IMR-90 (cell line): Measurements from ENCODE around the gene KRT36. TPM values are rescaled to one million over a fixed set of nuclear protein-coding genes. Genes with fewer than 3 reads are reported as not detected.

Source experiments
- ATAC-seq: fragments of 200-7000 bp; cut with Tn5 transposase; 2 replicates; pipeline ENCODE4 v1.9.1; 2020; ENCODE audit warnings: low read depth, mild to moderate bottlenecking, moderate library complexity
- BruUV-seq: library from RNA; stranded (reverse); fragments of 400-500 nt; replicated peaks from 2 replicates; lab custom pipeline; 2021; lab: Mats Ljungman, UMichigan
- CTCF ChIA-PET: fragments of 300-600 bp; formaldehyde crosslinking; extraction: SDS; loops from one replicate; lab custom pipeline; 2021; ENCODE audit warnings: antibody characterized with exemption; lab: Yijun Ruan, JAX
- POLR2A ChIA-PET: fragments of 300-600 bp; sonication (Branson Sonifier 250); formaldehyde crosslinking; loops from one replicate; lab custom pipeline; 2022; ENCODE audit warnings: antibody characterized with exemption; ENCODE audit not compliant: unreplicated experiment; lab: Charles Lee
- DNase-seq: peaks from one replicate; pipeline ENCODE4 v3.0.0; 2013
- H2AFZ ChIP-seq: replicated peaks from 2 replicates; pipeline ENCODE3; 2013; ENCODE audit warnings: low read length, mild to moderate bottlenecking; ENCODE audit not compliant: poor library complexity
- H2AK5ac ChIP-seq: 2 replicates; pipeline ENCODE4 v1.6.1; 2013; ENCODE audit warnings: low read depth, low read length, inconsistent platforms
- H2AK9ac ChIP-seq: replicated peaks from 2 replicates; pipeline ENCODE3; 2013; ENCODE audit warnings: mild to moderate bottlenecking, low read depth, low read length, moderate library complexity; ENCODE audit not compliant: poor library complexity
- H2BK120ac ChIP-seq: 2 replicates; pipeline ENCODE4 v1.6.1; 2013; ENCODE audit warnings: low read depth, low read length, inconsistent platforms
- H2BK15ac ChIP-seq: 3 replicates; pipeline ENCODE4 v1.6.1; 2013; ENCODE audit warnings: low read depth, low read length, inconsistent platforms
- H2BK20ac ChIP-seq: 2 replicates; pipeline ENCODE4 v1.6.1; 2013; ENCODE audit warnings: low read depth, mild to moderate bottlenecking, inconsistent platforms, low read length, moderate library complexity
- H2BK5ac ChIP-seq: 2 replicates; pipeline ENCODE4 v1.6.1; 2013; ENCODE audit warnings: mild to moderate bottlenecking, low read depth, low read length, inconsistent platforms; ENCODE audit not compliant: poor library complexity, severe bottlenecking
- H3K14ac ChIP-seq: replicated peaks from 2 replicates; pipeline ENCODE4 v1.6.1; 2013; ENCODE audit warnings: low read depth, low read length, inconsistent platforms
- H3K18ac ChIP-seq: 2 replicates; pipeline ENCODE4 v1.6.1; 2013; ENCODE audit warnings: low read depth, low read length, control low read depth
- H3K23ac ChIP-seq: 2 replicates; pipeline ENCODE4 v1.6.1; 2013; ENCODE audit warnings: low read depth, low read length, inconsistent platforms
- H3K27ac ChIP-seq: 2 replicates; pipeline ENCODE4 v1.5.1; 2013; ENCODE audit warnings: mild to moderate bottlenecking, control low read depth, low read length; ENCODE audit not compliant: insufficient read depth
- H3K27me3 ChIP-seq: 2 replicates; pipeline ENCODE4 v1.6.1; 2013; ENCODE audit warnings: low read length; ENCODE audit not compliant: control insufficient read depth, insufficient read depth
- H3K36me3 ChIP-seq: 2 replicates; pipeline ENCODE4 v1.6.1; 2013; ENCODE audit warnings: low read length, mixed read lengths; ENCODE audit not compliant: control insufficient read depth, insufficient read depth
- H3K4ac ChIP-seq: 2 replicates; pipeline ENCODE4 v1.6.1; 2013; ENCODE audit warnings: low read depth, low read length, inconsistent platforms
- H3K4me1 ChIP-seq: 2 replicates; pipeline ENCODE4 v1.6.1; 2013; ENCODE audit warnings: low read length, mixed read lengths; ENCODE audit not compliant: control insufficient read depth, insufficient read depth
- H3K4me2 ChIP-seq: 2 replicates; pipeline ENCODE4 v1.6.1; 2013; ENCODE audit warnings: low read depth, mild to moderate bottlenecking, control low read depth, low read length, moderate library complexity
- H3K4me3 ChIP-seq: 2 replicates; pipeline ENCODE4 v1.5.1; 2013; ENCODE audit warnings: low read depth, mild to moderate bottlenecking, control low read depth, low read length, moderate library complexity; ENCODE audit not compliant: insufficient read depth
- H3K56ac ChIP-seq: 2 replicates; pipeline ENCODE4 v1.6.1; 2013; ENCODE audit warnings: low read length, inconsistent platforms; ENCODE audit not compliant: insufficient read depth; ENCODE audit errors: extremely low read depth
- H3K79me1 ChIP-seq, 2 experiments: 2 replicates each; pipeline ENCODE4 v1.6.1; 2013; ENCODE audit warnings: low read length in 2 of 2, inconsistent platforms in 1 of 2, low read depth in 1 of 2
- H3K9ac ChIP-seq: 2 replicates; pipeline ENCODE4 v1.6.1; 2013; ENCODE audit warnings: low read depth, low read length, control low read depth
- H3K9me1 ChIP-seq: 2 replicates; pipeline ENCODE4 v1.6.1; 2013; ENCODE audit warnings: low read length, inconsistent platforms; ENCODE audit not compliant: insufficient read depth
- H3K9me3 ChIP-seq: 2 replicates; pipeline ENCODE4 v1.6.1; 2013; ENCODE audit warnings: low read length; ENCODE audit not compliant: control insufficient read depth, insufficient read depth
- H4K20me1 ChIP-seq: 2 replicates; pipeline ENCODE4 v1.6.1; 2013; ENCODE audit warnings: low read length, inconsistent platforms; ENCODE audit not compliant: insufficient read depth
- H4K5ac ChIP-seq: 2 replicates; pipeline ENCODE4 v1.6.1; 2013; ENCODE audit warnings: mild to moderate bottlenecking, low read depth, low read length, control low read depth
- H4K8ac ChIP-seq, 2 experiments: 2 replicates each; pipeline ENCODE4 v1.6.1; 2013; ENCODE audit warnings: low read depth in 2 of 2, low read length in 2 of 2, control low read depth in 1 of 2, inconsistent platforms in 1 of 2
- H4K91ac ChIP-seq: 2 replicates; pipeline ENCODE4 v1.6.1; 2013; ENCODE audit warnings: low read depth, low read length, inconsistent platforms; ENCODE audit not compliant: insufficient read depth
- BHLHE40 ChIP-seq: fragments of 150-350 bp; IDR thresholded peaks from 2 replicates; pipeline ENCODE4 v1.6.1; 2016; ENCODE audit warnings: mild to moderate bottlenecking, low read depth, low read length
- CHD1 ChIP-seq: IDR thresholded peaks from 2 replicates; pipeline ENCODE4 v1.6.1; 2012; ENCODE audit warnings: low read depth, low read length, improper control_type of control experiment
- FOS ChIP-seq: fragments of 150-350 bp; IDR thresholded peaks from 2 replicates; pipeline ENCODE4 v1.6.1; 2016; ENCODE audit warnings: low read depth, low read length
- MAFK ChIP-seq: IDR thresholded peaks from 2 replicates; pipeline ENCODE4 v1.6.1; 2012; ENCODE audit warnings: low read depth, low read length, improper control_type of control experiment
- MXI1 ChIP-seq: IDR thresholded peaks from 2 replicates; pipeline ENCODE4 v1.6.1; 2012; ENCODE audit warnings: low read depth, mild to moderate bottlenecking, low read length, moderate library complexity, borderline replicate concordance
- NFE2L2 ChIP-seq: fragments of 150-350 bp; IDR thresholded peaks from 2 replicates; pipeline ENCODE4 v1.6.1; 2016; ENCODE audit warnings: low read depth, mild to moderate bottlenecking, low read length
- RAD21 ChIP-seq: IDR thresholded peaks from 2 replicates; pipeline ENCODE4 v1.6.1; 2012; ENCODE audit warnings: low read length, improper control_type of control experiment
- RCOR1 ChIP-seq: IDR thresholded peaks from 2 replicates; pipeline ENCODE4 v1.6.1; 2012; ENCODE audit warnings: mild to moderate bottlenecking, low read length, improper control_type of control experiment; ENCODE audit not compliant: insufficient replicate concordance
- SMC3 ChIP-seq: fragments of 150-350 bp; IDR thresholded peaks from 2 replicates; pipeline ENCODE4 v1.6.1; 2016; ENCODE audit warnings: low read depth, mild to moderate bottlenecking, antibody characterized with exemption, low read length, moderate library complexity
- USF2 ChIP-seq: fragments of 150-350 bp; IDR thresholded peaks from 2 replicates; pipeline ENCODE4 v1.6.1; 2017; ENCODE audit warnings: mild to moderate bottlenecking, antibody characterized with exemption, low read length, low read depth
- WGBS, 2 experiments: methylation state at CpG; one replicate each; pipeline versions ENCODE4 v1.1.5 to v1.1.7; 2013; ENCODE audit warnings: missing lambda C conversion rate in 2 of 2; ENCODE audit not compliant: insufficient read length in 1 of 2; ENCODE audit errors: extremely low coverage in 2 of 2; 5-methylcytosine and 5-hydroxymethylcytosine counted together
- dilution Hi-C: fragments of 300-500 bp; cut with HindIII; formaldehyde crosslinking; loops from one replicate; pipeline ENCODE4 v1.14.3; 2018; ENCODE audit warnings: low sequenced_read_pairs; ENCODE audit not compliant: unreplicated experiment
- in situ Hi-C: fragments of 300-500 bp; cut with MboI; formaldehyde crosslinking; loops from 3 replicates; pipeline ENCODE4 v1.14.3; 2019; ENCODE audit warnings: low sequenced_read_pairs, inconsistent platforms, mixed read lengths
- intact Hi-C: fragments of 100-400 bp; cut with micrococcal nuclease; formaldehyde crosslinking; loops from 2 replicates; pipeline ENCODE4 v1.10.0; 2022
- polyA plus RNA-seq, 3 experiments: library from polyadenylated mRNA; depleted of rRNA; stranded (reverse); fragments of >200 nt; gene quantifications; 2 replicates each; pipeline ENCODE4 v1.2.3, GENCODE V29; 2012; ENCODE audit warnings: low replicate concordance in 1 of 3
- total RNA-seq: library from RNA; depleted of rRNA; stranded (reverse); fragments of >200 nt; gene quantifications from 2 replicates; pipeline ENCODE4 v1.2.3, GENCODE V29; 2012
- TF ChIP-seq, protein P1 (sequence below): conservative IDR thresholded peaks from 2 replicates; pipeline ENCODE4 v1.5.1; 2012; ENCODE audit warnings: mild to moderate bottlenecking, low read depth, low read length, improper control_type of control experiment
- TF ChIP-seq, protein P2 (sequence below): fragments of 150-350 bp; IDR thresholded peaks from 2 replicates; pipeline ENCODE4 v1.6.1; 2016; ENCODE audit warnings: low read depth, mild to moderate bottlenecking, low read length, moderate library complexity, borderline replicate concordance

Gene KRT36
- total and polyA plus RNA-seq, 2 of the 4 experiments (the other 2 are of a cell fraction), result not detected

- Histone ChIP-seq H3K9ac (no peak overlapping the region), H3K36me3 (no peaks in the 10 kb centered on the region), H3K56ac (no peak overlapping the region), H3K4me2 (no peak overlapping the region), H2AK5ac (peak overlapping the region; percentile 88), H2AK9ac (peak overlapping the region; percentile 86), H3K79me1 (no peaks in the 10 kb centered on the region), H3K4me3 (no peak overlapping the region), H3K9me1 (peaks cover 17% of the 10 kb centered on the region), H4K20me1 (no peaks in the 10 kb centered on the region), H2BK120ac (peak overlapping the region; percentile 83), H4K91ac (peak overlapping the region; percentile 59; the same call in 1 of the 2 replicates), H2BK5ac (peak overlapping the region; percentile 34), H3K9me3 (no peaks in the 10 kb centered on the region), H4K5ac (peak overlapping the region; percentile 7; the same call in 1 of the 2 replicates), H2BK15ac (peak overlapping the region; percentile 77; the same call in 2 of the 3 replicates), H3K27ac (no peak overlapping the region), H4K8ac (peak overlapping the region in 1 of 2 experiments; percentile 84; a peak in 2 of 4 replicates), H2AFZ (peak overlapping the region; percentile 83), H2BK20ac (peak overlapping the region; percentile 78), H3K4ac (peak overlapping the region; percentile 75), H3K18ac (peak overlapping the region; percentile 13; the same call in 1 of the 2 replicates), H3K23ac (peak overlapping the region; percentile 33; the same call in 1 of the 2 replicates), H3K27me3 (peaks cover 2% of the 10 kb centered on the region; the same call in 1 of the 2 replicates), H3K14ac (peak overlapping the region; percentile 78), H3K4me1 (peaks cover 11% of the 10 kb centered on the region)
- peak; percentile 93 for DNase-seq
- BruUV-seq, result no TSS peak
- ChIA-PET POLR2A (no interaction called here), CTCF (interaction anchor here (0.5 to 1.6 kb wide), 4 partner anchors 9 to 1684 kb away, joined by 3 to 5 read pairs (median 3); no protein-coding TSS in a partner anchor)
- intact Hi-C loops (no loop called here), dilution Hi-C loops (no loop called here), in situ Hi-C loops (no loop called here)
- WGBS, 2 experiments, result no CpG with 5 or more reads among the region's 8 CpGs
- ATAC-seq, result peak; percentile 96
- no peak for TF ChIP-seq MAFK
- no peak for TF ChIP-seq RCOR1
- TF ChIP-seq, protein P1, sequence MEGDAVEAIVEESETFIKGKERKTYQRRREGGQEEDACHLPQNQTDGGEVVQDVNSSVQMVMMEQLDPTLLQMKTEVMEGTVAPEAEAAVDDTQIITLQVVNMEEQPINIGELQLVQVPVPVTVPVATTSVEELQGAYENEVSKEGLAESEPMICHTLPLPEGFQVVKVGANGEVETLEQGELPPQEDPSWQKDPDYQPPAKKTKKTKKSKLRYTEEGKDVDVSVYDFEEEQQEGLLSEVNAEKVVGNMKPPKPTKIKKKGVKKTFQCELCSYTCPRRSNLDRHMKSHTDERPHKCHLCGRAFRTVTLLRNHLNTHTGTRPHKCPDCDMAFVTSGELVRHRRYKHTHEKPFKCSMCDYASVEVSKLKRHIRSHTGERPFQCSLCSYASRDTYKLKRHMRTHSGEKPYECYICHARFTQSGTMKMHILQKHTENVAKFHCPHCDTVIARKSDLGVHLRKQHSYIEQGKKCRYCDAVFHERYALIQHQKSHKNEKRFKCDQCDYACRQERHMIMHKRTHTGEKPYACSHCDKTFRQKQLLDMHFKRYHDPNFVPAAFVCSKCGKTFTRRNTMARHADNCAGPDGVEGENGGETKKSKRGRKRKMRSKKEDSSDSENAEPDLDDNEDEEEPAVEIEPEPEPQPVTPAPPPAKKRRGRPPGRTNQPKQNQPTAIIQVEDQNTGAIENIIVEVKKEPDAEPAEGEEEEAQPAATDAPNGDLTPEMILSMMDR, result no peak
- TF ChIP-seq FOS, result peak; percentile 87
- TF ChIP-seq USF2, result peak; percentile 28; the same call in 1 of the 2 replicates
- TF ChIP-seq SMC3, result no peak
- TF ChIP-seq, protein P2, sequence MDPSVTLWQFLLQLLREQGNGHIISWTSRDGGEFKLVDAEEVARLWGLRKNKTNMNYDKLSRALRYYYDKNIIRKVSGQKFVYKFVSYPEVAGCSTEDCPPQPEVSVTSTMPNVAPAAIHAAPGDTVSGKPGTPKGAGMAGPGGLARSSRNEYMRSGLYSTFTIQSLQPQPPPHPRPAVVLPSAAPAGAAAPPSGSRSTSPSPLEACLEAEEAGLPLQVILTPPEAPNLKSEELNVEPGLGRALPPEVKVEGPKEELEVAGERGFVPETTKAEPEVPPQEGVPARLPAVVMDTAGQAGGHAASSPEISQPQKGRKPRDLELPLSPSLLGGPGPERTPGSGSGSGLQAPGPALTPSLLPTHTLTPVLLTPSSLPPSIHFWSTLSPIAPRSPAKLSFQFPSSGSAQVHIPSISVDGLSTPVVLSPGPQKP, result no peak
- TF ChIP-seq MXI1, result no peak
- TF ChIP-seq NFE2L2, result no peak
- TF ChIP-seq CHD1, result no peak
- no peak for TF ChIP-seq RAD21
- peak; percentile 28; the same call in 1 of the 2 replicates for TF ChIP-seq BHLHE40
Observed at GRCh38 chr17:41530062-41531048, 40.6 kb upstream of the KRT36 start.
